Panc1 (cell line): ENCODE results near the gene NR3C1. TPM values are rescaled to one million over a fixed set of nuclear protein-coding genes. Genes with fewer than 3 reads are reported as not detected.

Experiments
- ATAC-seq: fragments of 200-7000 bp; cut with Tn5 transposase; 2 replicates; pipeline ENCODE4 v1.9.1; 2020; ENCODE audit warnings: mild to moderate bottlenecking, moderate library complexity
- BruUV-seq: library from RNA; stranded (reverse); fragments of 400-500 nt; replicated peaks from 2 replicates; lab custom pipeline; 2021; lab: Mats Ljungman, UMichigan
- CTCF ChIA-PET: fragments of 300-600 bp; sonication (Branson Sonifier 250); formaldehyde crosslinking; loops from one replicate; lab custom pipeline; 2022; ENCODE audit warnings: antibody characterized with exemption; lab: Charles Lee
- POLR2A ChIA-PET: fragments of 300-600 bp; sonication (Branson Sonifier 250); formaldehyde crosslinking; loops from one replicate; lab custom pipeline; 2022; ENCODE audit warnings: antibody characterized with exemption; lab: Charles Lee
- DNase-seq: peaks from one replicate; pipeline ENCODE4 v3.0.0-alpha.2; 2010; ENCODE audit warnings: low read depth, low spot score
- H3K27ac ChIP-seq: 2 replicates; pipeline ENCODE4 v1.5.1; 2011; ENCODE audit warnings: mild to moderate bottlenecking, low read length, inconsistent platforms
- H3K27me3 ChIP-seq: fragments of 200-500 bp; sonication (Bioruptor generic); 2 replicates; pipeline ENCODE4 v1.6.0; 2014; ENCODE audit warnings: low read length, inconsistent platforms; ENCODE audit not compliant: control insufficient read depth, insufficient read depth
- H3K36me3 ChIP-seq: fragments of 200-500 bp; sonication (Bioruptor generic); 2 replicates; pipeline ENCODE4 v1.5.1; 2014; ENCODE audit warnings: inconsistent platforms, mild to moderate bottlenecking, low read length, moderate library complexity; ENCODE audit not compliant: control insufficient read depth, insufficient read depth
- H3K4me1 ChIP-seq: 2 replicates; pipeline ENCODE4 v1.5.1; 2011; ENCODE audit warnings: inconsistent platforms, mild to moderate bottlenecking, low read length, moderate library complexity; ENCODE audit not compliant: control insufficient read depth, insufficient read depth
- H3K4me3 ChIP-seq, 2 experiments: 2 replicates each; pipeline ENCODE4 v1.5.1; 2011 to 2012; ENCODE audit warnings: low read depth in 2 of 2, low read length in 2 of 2, mild to moderate bottlenecking in 2 of 2, inconsistent platforms in 1 of 2, moderate library complexity in 1 of 2
- H3K9me3 ChIP-seq: fragments of 200-500 bp; sonication (Bioruptor generic); 2 replicates; pipeline ENCODE4 v1.5.1; 2014; ENCODE audit warnings: low read depth, mild to moderate bottlenecking, inconsistent platforms, low read length, moderate library complexity; ENCODE audit not compliant: control insufficient read depth, insufficient read depth
- POLR2AphosphoS5 ChIP-seq: IDR thresholded peaks from 2 replicates; pipeline ENCODE4 v1.6.1; 2012; ENCODE audit warnings: mild to moderate bottlenecking, low read depth, low read length, moderate library complexity
- REST ChIP-seq, 2 experiments: IDR thresholded peaks; 2 replicates each; pipeline ENCODE4 v1.6.1; 2011 to 2012; ENCODE audit warnings: low read depth in 2 of 2, control low read depth in 1 of 2, low read length in 1 of 2, mild to moderate bottlenecking in 1 of 2, moderate library complexity in 1 of 2; ENCODE audit not compliant: insufficient read depth in 1 of 2
- SIN3A ChIP-seq: IDR thresholded peaks from 2 replicates; pipeline ENCODE4 v1.6.1; 2012; ENCODE audit warnings: low read depth, mild to moderate bottlenecking, low read length, moderate library complexity, borderline replicate concordance; ENCODE audit not compliant: insufficient read depth
- TCF7L2 ChIP-seq: IDR thresholded peaks from 2 replicates; pipeline ENCODE4 v1.6.1; 2011; ENCODE audit warnings: mild to moderate bottlenecking, low read depth, low read length, inconsistent platforms
- in situ Hi-C: cut with HindIII; loops from 2 replicates; pipeline ENCODE4 v1.10.0; 2016; ENCODE audit warnings: low sequenced_read_pairs, low pct_unique_long_range_greater_than_20kb
- intact Hi-C: fragments of 100-400 bp; cut with micrococcal nuclease; formaldehyde crosslinking; loops from one replicate; pipeline ENCODE4 v1.10.0; 2022; ENCODE audit not compliant: unreplicated experiment
- total RNA-seq: library from RNA; stranded (reverse); gene quantifications from one replicate; pipeline ENCODE4 v1.2.1, GENCODE V29; 2021; ENCODE audit not compliant: unreplicated experiment
- TF ChIP-seq, protein P1 (sequence below): fragments of 450-650 bp; IDR thresholded peaks from 2 replicates; pipeline ENCODE4 v1.5.1; 2017; ENCODE audit warnings: mild to moderate bottlenecking

The NR3C1 gene
- total RNA-seq, 1 experiment from 2014 or later = 52.6 TPM

- Histone ChIP-seq H3K36me3 (no peaks in the 10 kb centered on the region), H3K27me3 (no peaks in the 10 kb centered on the region), H3K4me1 (peaks cover 8% of the 10 kb centered on the region), H3K4me3 (no peak overlapping the region), H3K9me3 (no peaks in the 10 kb centered on the region), H3K27ac (peak overlapping the region; percentile 64)
- intact Hi-C loops = no loop called here
- no TSS peak for BruUV-seq
- CTCF ChIA-PET = no interaction called here
- no peak for DNase-seq
- TF ChIP-seq, protein P1, sequence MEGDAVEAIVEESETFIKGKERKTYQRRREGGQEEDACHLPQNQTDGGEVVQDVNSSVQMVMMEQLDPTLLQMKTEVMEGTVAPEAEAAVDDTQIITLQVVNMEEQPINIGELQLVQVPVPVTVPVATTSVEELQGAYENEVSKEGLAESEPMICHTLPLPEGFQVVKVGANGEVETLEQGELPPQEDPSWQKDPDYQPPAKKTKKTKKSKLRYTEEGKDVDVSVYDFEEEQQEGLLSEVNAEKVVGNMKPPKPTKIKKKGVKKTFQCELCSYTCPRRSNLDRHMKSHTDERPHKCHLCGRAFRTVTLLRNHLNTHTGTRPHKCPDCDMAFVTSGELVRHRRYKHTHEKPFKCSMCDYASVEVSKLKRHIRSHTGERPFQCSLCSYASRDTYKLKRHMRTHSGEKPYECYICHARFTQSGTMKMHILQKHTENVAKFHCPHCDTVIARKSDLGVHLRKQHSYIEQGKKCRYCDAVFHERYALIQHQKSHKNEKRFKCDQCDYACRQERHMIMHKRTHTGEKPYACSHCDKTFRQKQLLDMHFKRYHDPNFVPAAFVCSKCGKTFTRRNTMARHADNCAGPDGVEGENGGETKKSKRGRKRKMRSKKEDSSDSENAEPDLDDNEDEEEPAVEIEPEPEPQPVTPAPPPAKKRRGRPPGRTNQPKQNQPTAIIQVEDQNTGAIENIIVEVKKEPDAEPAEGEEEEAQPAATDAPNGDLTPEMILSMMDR = no peak
- TF ChIP-seq SIN3A (no peak), TCF7L2 (no peak), REST (IDR thresholded peaks at IDR 0.05; ENCODE audit: insufficient read depth in 1 of 2, low read depth in 2 of 2, low read length in 1 of 2) (no peak), POLR2AphosphoS5 (no peak)
- in situ Hi-C loops = no loop called here
- no peak for ATAC-seq
- POLR2A ChIA-PET = no interaction called here
Measured at GRCh38 chr5:143228597-143229293, 174.7 kb downstream of the NR3C1 start.
